B cell (primary cell): ENCODE results near the gene CHST15. TPM values are rescaled to one million over a fixed set of nuclear protein-coding genes. Genes with fewer than 3 reads are reported as not detected.

ENCODE experiments used
- ATAC-seq: fragments of 200-7000 bp; cut with Tn5 transposase; one replicate; pipeline ENCODE4 v1.10.0; 2021; ENCODE audit warnings: low read depth, mild to moderate bottlenecking, moderate number of reproducible peaks, moderate library complexity
- CTCF ChIA-PET: fragments of 350-600 bp; sonication (Branson Sonifier 250); formaldehyde crosslinking; loops from one replicate; lab custom pipeline; 2021; ENCODE audit warnings: antibody characterized with exemption, inconsistent platforms; lab: Charles Lee
- POLR2A ChIA-PET: fragments of 350-600 bp; sonication (Branson Sonifier 250); formaldehyde crosslinking; loops from one replicate; lab custom pipeline; 2021; ENCODE audit warnings: antibody characterized with exemption; lab: Charles Lee
- DNase-seq: peaks from one replicate; pipeline ENCODE4 v3.0.0; 2013
- H2AFZ ChIP-seq: 2 replicates; pipeline ENCODE4 v1.6.1; 2012; ENCODE audit warnings: mild to moderate bottlenecking, low read depth, low read length; ENCODE audit not compliant: insufficient read depth, poor library complexity, severe bottlenecking
- H3K27ac ChIP-seq, 2 donors: 1 replicate in 1 of 2; 2 replicates in 1 of 2; pipeline ENCODE4 v1.5.1; 2012 to 2013; ENCODE audit warnings: low read length in 2 of 2, mild to moderate bottlenecking in 2 of 2, moderate library complexity in 1 of 2
- H3K27me3 ChIP-seq, 4 experiments: fragments of 200-600 bp in 1 of 4; sonication (generic) in 1 of 4; replicated peaks in 1 of 4; 1 replicate in 2 of 4; 2 replicates in 2 of 4; pipeline versions ENCODE4 v1.6.1 to v1.7.0; 2013 to 2016; ENCODE audit warnings: low read length in 3 of 4, mild to moderate bottlenecking in 2 of 4, mixed read lengths in 1 of 4, moderate library complexity in 1 of 4; ENCODE audit not compliant: insufficient read depth in 4 of 4, control insufficient read depth in 3 of 4; ENCODE audit errors: control extremely low read depth in 1 of 4
- H3K36me3 ChIP-seq, 2 experiments: replicated peaks in 1 of 2; 1 replicate in 1 of 2; 2 replicates in 1 of 2; pipeline versions ENCODE4 v1.6.1 to v1.7.1; 2013; ENCODE audit warnings: low read length in 1 of 2; ENCODE audit not compliant: insufficient read depth in 2 of 2, control insufficient read depth in 1 of 2; ENCODE audit errors: control extremely low read depth in 1 of 2, extremely low read depth in 1 of 2
- H3K4me1 ChIP-seq, 2 donors: fragments of 200-600 bp in 1 of 2; sonication (generic) in 1 of 2; 1 replicate in 1 of 2; 2 replicates in 1 of 2; pipeline versions ENCODE4 v1.5.1 to v1.6.1; 2013 to 2017; ENCODE audit warnings: low read length in 2 of 2; ENCODE audit not compliant: control insufficient read depth in 2 of 2, insufficient read depth in 2 of 2
- H3K4me2 ChIP-seq: replicated peaks from 2 replicates; pipeline ENCODE3; 2012; ENCODE audit warnings: mild to moderate bottlenecking, low read depth, low read length; ENCODE audit not compliant: poor library complexity, severe bottlenecking
- H3K4me3 ChIP-seq, 5 experiments: fragments of 200-600 bp in 1 of 5; sonication (generic) in 1 of 5; 1 replicate in 3 of 5; 2 replicates in 2 of 5; pipeline versions ENCODE4 v1.5.1 to v1.7.0; 2011 to 2016; ENCODE audit warnings: low read length in 4 of 5, mild to moderate bottlenecking in 4 of 5, low read depth in 2 of 5, control low read depth in 1 of 5, moderate library complexity in 1 of 5; ENCODE audit not compliant: insufficient read depth in 1 of 5; ENCODE audit errors: control extremely low read depth in 1 of 5, extremely low read depth in 1 of 5
- H3K79me2 ChIP-seq: fragments of 200-600 bp; sonication (generic); one replicate; pipeline ENCODE4 v1.6.0; 2016; ENCODE audit warnings: low read length; ENCODE audit not compliant: control insufficient read depth, insufficient read depth
- H3K9ac ChIP-seq: fragments of 200-600 bp; sonication (generic); 2 replicates; pipeline ENCODE4 v1.6.1; 2017; ENCODE audit warnings: mild to moderate bottlenecking, low read length, moderate library complexity
- H3K9me3 ChIP-seq, 3 donors: one replicate each; pipeline versions ENCODE4 v1.6.1 to v1.7.1; 2013; ENCODE audit warnings: low read length in 2 of 3; ENCODE audit not compliant: control insufficient read depth in 2 of 3, insufficient read depth in 1 of 3; ENCODE audit errors: control extremely low read depth in 1 of 3
- H4K20me1 ChIP-seq: 2 replicates; pipeline ENCODE4 v1.6.0; 2012; ENCODE audit warnings: mild to moderate bottlenecking, low read length; ENCODE audit not compliant: insufficient read depth, control insufficient read depth, poor library complexity, severe bottlenecking
- H3K27ac Mint-ChIP-seq: one replicate; pipeline ENCODE4 v1.8.0; 2021; ENCODE audit warnings: mixed read lengths
- H3K27me3 Mint-ChIP-seq: one replicate; pipeline ENCODE4 v1.8.0; 2021; ENCODE audit warnings: mixed read lengths
- H3K4me1 Mint-ChIP-seq: one replicate; pipeline ENCODE4 v1.8.0; 2021; ENCODE audit warnings: mixed read lengths
- H3K4me3 Mint-ChIP-seq: one replicate; pipeline ENCODE4 v1.8.0; 2021; ENCODE audit warnings: mixed read lengths
- H3K9me3 Mint-ChIP-seq: one replicate; pipeline ENCODE4 v1.8.0; 2022; ENCODE audit warnings: mixed read lengths; ENCODE audit not compliant: insufficient read depth
- EZH2 ChIP-seq: IDR thresholded peaks from 2 replicates; pipeline ENCODE4 v1.6.1; 2012; ENCODE audit warnings: borderline replicate concordance, low read depth, mild to moderate bottlenecking, moderate library complexity, low read length; ENCODE audit not compliant: insufficient read depth, poor library complexity, severe bottlenecking
- WGBS: methylation state at CpG from one replicate; pipeline ENCODE4 v1.1.5; 2013; ENCODE audit warnings: missing lambda C conversion rate; ENCODE audit not compliant: insufficient coverage; 5-methylcytosine and 5-hydroxymethylcytosine counted together
- intact Hi-C: fragments of 100-400 bp; cut with micrococcal nuclease; formaldehyde crosslinking; loops from one replicate; pipeline ENCODE4 v1.10.0; 2022
- polyA plus RNA-seq: library from polyadenylated mRNA; depleted of rRNA; stranded (reverse); fragments of >200 nt; gene quantifications from 2 replicates; pipeline ENCODE4 v1.2.3, GENCODE V29; 2012
- total RNA-seq, 2 donors: library from RNA; stranded (reverse); fragments of 120-200 nt in 1 of 2; gene quantifications; 1 replicate in 1 of 2; 2 replicates in 1 of 2; pipeline versions ENCODE4 v1.2.3 to v1.2.4, GENCODE V29; 2013 to 2022
- TF ChIP-seq, protein P1 (sequence below): fragments of 200-600 bp; IDR thresholded peaks from one replicate; pipeline ENCODE4 v1.8.0; 2022; ENCODE audit warnings: antibody characterized with exemption, mild to moderate bottlenecking

CHST15 gene
- total and polyA plus RNA-seq, 2 donors (not counting 1 experiment from before 2014, with no cell fraction given): 17.9 to 75.4 TPM

DNA sequence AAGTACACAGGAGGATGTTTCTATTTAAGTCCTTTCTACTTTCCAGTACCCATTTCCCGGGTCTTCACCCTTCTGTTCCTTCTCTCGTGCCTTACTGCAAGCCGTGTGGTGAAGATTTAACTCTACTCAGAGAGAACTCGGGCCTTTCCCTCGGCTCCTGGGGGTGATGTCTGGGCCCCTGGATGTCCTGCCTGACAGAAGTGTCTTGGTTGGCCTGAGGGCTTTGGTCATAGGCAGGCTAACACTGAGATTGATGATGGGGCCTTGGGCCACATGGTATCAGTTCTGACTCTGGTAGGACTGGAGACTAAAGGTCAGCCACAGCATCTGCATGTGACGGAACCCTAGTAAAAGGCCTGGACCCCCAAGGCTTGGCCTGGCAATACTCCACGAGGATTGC is 80.4 kb downstream of the CHST15 start:
- Histone ChIP-seq H3K27me3 (no peaks in the 10 kb centered on the region), H3K27ac (no peak overlapping the region), H2AFZ (no peak overlapping the region), H3K4me2 (no peak overlapping the region), H3K79me2 (no peaks in the 10 kb centered on the region), H4K20me1 (no peaks in the 10 kb centered on the region), H3K4me1 (no peaks in the 10 kb centered on the region), H3K9me3 (peaks cover 0 to 20% (median 2%) of the 10 kb centered on the region in 3 donors), H3K9ac (no peak overlapping the region), H3K36me3 (peaks cover 0 to 55% of the 10 kb centered on the region in 2 experiments), H3K4me3 (no peak overlapping the region)
- ATAC-seq (no peak), DNase-seq (no peak)
- WGBS: 89% methylated on average over 7 of the region's 7 CpGs
- no peak overlapping the region for H3K4me3 Mint-ChIP-seq
- H3K4me1 Mint-ChIP-seq: no peaks in the 10 kb centered on the region
- no peak overlapping the region for H3K27ac Mint-ChIP-seq
- POLR2A ChIA-PET: no interaction called here
- H3K9me3 Mint-ChIP-seq: no peaks in the 10 kb centered on the region
- TF ChIP-seq, protein P1, sequence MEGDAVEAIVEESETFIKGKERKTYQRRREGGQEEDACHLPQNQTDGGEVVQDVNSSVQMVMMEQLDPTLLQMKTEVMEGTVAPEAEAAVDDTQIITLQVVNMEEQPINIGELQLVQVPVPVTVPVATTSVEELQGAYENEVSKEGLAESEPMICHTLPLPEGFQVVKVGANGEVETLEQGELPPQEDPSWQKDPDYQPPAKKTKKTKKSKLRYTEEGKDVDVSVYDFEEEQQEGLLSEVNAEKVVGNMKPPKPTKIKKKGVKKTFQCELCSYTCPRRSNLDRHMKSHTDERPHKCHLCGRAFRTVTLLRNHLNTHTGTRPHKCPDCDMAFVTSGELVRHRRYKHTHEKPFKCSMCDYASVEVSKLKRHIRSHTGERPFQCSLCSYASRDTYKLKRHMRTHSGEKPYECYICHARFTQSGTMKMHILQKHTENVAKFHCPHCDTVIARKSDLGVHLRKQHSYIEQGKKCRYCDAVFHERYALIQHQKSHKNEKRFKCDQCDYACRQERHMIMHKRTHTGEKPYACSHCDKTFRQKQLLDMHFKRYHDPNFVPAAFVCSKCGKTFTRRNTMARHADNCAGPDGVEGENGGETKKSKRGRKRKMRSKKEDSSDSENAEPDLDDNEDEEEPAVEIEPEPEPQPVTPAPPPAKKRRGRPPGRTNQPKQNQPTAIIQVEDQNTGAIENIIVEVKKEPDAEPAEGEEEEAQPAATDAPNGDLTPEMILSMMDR: no peak
- no peak for TF ChIP-seq EZH2
- CTCF ChIA-PET: interaction anchor here (1.8 kb wide), 1 partner anchor 19 kb away, joined by 8 read pairs; no protein-coding TSS in a partner anchor
- intact Hi-C loops: no loop called here
- no peaks in the 10 kb centered on the region for H3K27me3 Mint-ChIP-seq

DNA sequence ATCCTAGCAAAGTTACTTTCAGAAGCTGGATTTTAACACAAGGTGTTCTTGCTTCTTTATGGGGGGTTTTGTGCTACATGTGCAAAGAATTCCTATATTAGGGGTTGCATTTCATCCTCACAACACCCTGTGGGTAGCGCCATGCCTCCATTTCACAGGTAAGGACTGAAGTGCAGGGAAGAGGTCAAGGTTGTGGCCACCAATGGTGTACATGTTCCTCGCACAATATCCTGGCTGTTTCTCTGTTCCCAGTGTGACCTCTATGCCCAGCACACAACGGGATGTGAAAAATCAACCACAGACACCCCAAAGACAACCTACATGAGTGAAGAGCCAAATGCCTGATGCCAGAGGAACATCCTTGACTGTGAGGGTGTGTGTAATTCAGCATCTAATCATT is 80.8 kb downstream of the CHST15 start:
- Mint-ChIP-seq H3K9me3 (no peaks in the 10 kb centered on the region), H3K27ac (no peak overlapping the region), H3K4me1 (no peaks in the 10 kb centered on the region), H3K27me3 (no peaks in the 10 kb centered on the region), H3K4me3 (no peak overlapping the region)
- Histone ChIP-seq H3K4me3 (no peak overlapping the region), H3K79me2 (no peaks in the 10 kb centered on the region), H3K27ac (no peak overlapping the region), H2AFZ (no peak overlapping the region), H3K9me3 (peaks cover 0 to 20% (median 2%) of the 10 kb centered on the region in 3 donors), H3K4me2 (no peak overlapping the region), H4K20me1 (no peaks in the 10 kb centered on the region), H3K9ac (no peak overlapping the region), H3K27me3 (no peaks in the 10 kb centered on the region), H3K4me1 (no peaks in the 10 kb centered on the region), H3K36me3 (peaks cover 0 to 58% of the 10 kb centered on the region in 2 experiments)
- no CpG with 5 or more reads among the region's 3 CpGs for whole genome bisulfite sequencing
- intact Hi-C loops: no loop called here
- ChIA-PET CTCF (interaction anchor here (1.2 to 1.8 kb wide), 2 partner anchors 16 to 18 kb away, joined by 6 to 8 read pairs; no protein-coding TSS in a partner anchor), POLR2A (no interaction called here)
- ATAC-seq (no peak), DNase-seq (no peak)
- TF ChIP-seq, protein P1: no peak
- no peak for TF ChIP-seq EZH2
